HG03565 (cell line): ENCODE measurements around the gene UMAD1.

Experiments used
- ATAC-seq: cut with Tn5 transposase; IDR thresholded peaks from one replicate; pipeline ENCODE4 v1.9.1; 2021; ENCODE audit warnings: mild to moderate bottlenecking, moderate library complexity; ENCODE audit not compliant: unreplicated experiment

UMAD1 gene

DNA sequence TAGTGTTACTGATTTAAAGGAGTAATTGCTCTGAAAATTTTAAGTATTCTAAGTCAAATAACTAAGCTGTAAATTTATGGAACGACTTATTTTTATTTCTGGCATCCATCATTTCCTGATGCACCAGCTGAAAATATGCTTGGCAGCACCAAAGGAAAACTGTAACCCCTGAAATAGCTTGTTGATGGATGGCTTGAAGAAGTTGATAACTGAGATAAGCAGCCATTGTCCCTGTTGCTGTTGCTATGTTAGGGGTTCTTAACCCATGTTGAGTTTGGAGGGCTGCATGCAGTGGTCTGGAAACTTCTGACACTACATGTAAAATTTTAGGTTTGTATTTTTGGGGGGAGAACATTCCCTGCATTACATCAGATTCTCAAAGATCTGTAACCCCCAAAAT is 47.2 kb downstream of the UMAD1 start:
- ATAC-seq: no peak

GRCh38 chr7:7688310-7688709 is 47.8 kb downstream of the UMAD1 start:
- no peak for ATAC-seq

DNA sequence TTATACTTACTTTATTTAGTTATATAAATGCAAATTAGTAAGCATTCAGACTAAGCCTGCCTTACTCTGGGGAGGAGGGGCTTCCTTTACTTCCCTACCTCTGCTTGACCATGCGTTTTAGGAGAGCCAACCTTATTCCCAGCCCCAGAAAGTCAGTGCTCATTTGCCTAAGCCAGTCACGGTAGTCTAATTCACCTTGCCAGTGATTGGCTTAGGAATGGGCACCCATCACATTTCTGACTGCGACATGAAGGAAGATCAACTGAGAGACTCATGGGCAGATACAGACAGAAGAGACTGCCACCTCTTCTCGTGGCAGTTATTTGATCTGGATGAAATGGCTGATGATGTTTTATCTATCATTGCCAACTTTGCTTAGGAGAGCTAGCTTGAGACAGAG is 48.4 kb downstream of the UMAD1 start:
- no peak for ATAC-seq

DNA sequence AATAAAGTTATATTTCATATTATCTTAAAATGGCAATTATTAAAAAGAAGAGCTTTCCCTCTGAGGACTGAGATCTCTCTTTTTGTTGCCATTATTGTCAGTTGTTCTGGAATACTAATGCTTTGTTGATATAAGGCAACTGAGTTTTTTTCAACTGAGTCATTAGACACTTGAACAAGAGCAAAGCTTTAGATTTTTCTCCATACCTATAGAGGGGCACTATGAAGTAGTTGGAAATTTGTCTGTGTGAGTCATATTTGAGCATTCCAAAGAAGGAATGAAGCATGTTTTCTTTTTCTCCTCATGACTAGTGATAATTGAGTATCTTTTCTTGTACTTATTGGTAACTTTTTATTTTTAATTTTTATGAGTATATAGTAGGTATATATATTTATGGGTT is 53.3 kb downstream of the UMAD1 start:
- ATAC-seq: no peak

DNA sequence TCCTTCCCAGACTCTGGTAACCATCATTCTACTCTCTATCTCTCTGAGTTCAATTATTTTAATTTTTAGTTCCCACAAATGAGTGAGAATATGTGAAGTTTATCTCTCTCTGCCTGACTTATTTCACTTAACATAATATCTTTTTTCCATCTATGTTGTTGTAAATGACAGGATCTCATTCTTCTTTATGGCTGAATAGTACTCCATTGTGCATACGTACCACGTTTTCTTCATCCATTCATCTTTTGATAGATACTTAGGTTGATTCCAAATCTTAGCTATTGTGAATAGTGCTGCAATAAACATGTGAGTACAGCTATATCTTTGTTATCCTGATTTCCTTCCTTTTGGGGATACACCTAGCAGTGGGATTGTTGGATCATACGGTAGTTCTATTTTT is 54.0 kb downstream of the UMAD1 start:
- no peak for ATAC-seq

- no peak for ATAC-seq
Measured at GRCh38 chr7:7695111-7695817, 54.7 kb downstream of the UMAD1 start.

GRCh38 chr7:7696458-7697119 is 56.0 kb downstream of the UMAD1 start:
- no peak for ATAC-seq

- ATAC-seq: no peak
Measured at GRCh38 chr7:7698930-7699329, 58.4 kb downstream of the UMAD1 start.

- no peak for ATAC-seq
Measured at GRCh38 chr7:7699380-7699779, 58.8 kb downstream of the UMAD1 start.

- no peak for ATAC-seq
Measured at GRCh38 chr7:7699970-7700369, 59.4 kb downstream of the UMAD1 start.

DNA sequence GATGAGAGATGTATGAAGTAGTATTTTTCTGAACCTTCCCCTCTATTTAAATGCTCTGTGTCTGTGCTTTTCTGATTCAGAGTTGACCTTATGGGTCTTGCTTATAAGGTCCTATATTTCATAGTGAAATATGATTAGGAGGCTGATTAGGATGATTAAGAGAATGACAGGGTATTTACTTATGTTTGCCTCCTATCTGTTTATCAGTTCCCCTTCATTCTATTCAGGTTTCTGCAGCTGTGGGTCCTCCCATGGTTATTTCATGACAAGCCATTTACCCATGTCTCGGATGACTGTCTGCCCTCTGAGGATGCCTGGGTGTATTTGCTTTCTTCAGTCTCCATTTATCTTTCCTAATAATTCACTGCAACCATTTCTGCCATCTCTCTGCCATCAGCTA is 61.0 kb downstream of the UMAD1 start:
- ATAC-seq: no peak

GRCh38 chr7:7702826-7703225 is 62.3 kb downstream of the UMAD1 start:
- no peak for ATAC-seq

DNA sequence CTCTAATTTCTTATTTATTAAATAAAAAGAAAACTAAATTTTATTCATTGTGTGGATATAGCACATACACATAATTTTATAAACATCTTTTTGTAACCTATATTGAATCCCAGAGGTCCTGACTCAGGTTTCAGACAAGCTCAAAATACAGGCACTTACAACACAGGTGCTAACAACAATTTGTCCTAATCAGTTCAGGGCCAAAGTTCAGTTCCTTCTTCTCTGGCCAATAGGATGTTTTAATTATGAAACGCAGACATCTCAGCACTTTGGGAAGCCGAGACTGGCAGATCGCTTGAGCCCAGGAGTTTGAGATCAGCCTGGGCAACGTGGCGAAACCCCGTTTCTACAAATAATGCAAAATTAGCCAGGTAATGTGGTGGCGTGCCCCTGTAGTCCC is 62.9 kb downstream of the UMAD1 start:
- no peak for ATAC-seq

GRCh38 chr7:7704867-7705266 is 64.3 kb downstream of the UMAD1 start:
- ATAC-seq: no peak

- no peak for ATAC-seq
Measured at GRCh38 chr7:7705318-7705717, 64.8 kb downstream of the UMAD1 start.

GRCh38 chr7:7706101-7706511 is 65.6 kb downstream of the UMAD1 start:
- no peak for ATAC-seq

DNA sequence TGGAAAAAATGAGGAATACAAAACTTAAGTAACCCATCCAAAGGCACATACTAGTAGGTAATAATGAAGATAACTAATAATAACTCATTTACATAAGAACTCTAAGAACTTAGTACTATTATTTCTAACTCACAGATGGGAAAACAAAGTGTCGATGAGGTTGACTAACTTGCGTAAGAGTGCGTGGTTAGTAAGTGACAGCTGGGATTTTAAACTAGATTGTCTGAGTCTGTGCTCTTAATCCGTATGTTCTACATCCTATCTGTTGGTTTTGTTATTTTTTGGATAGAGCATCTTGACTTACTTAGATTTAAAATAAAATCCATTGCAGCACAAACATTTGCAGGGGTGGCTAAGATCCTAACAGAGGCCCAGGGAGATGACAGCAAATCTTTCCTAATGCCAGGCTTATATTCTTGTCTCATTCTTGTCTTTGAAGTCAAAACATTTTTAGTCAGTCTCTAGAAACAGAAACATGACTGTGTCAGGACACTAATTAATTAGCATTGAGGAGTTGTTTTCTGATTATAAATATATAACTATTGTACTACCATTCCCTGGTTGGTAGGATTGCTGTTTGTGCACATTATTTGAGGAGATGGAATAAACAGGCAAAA is 66.1 kb downstream of the UMAD1 start:
- ATAC-seq: no peak

DNA sequence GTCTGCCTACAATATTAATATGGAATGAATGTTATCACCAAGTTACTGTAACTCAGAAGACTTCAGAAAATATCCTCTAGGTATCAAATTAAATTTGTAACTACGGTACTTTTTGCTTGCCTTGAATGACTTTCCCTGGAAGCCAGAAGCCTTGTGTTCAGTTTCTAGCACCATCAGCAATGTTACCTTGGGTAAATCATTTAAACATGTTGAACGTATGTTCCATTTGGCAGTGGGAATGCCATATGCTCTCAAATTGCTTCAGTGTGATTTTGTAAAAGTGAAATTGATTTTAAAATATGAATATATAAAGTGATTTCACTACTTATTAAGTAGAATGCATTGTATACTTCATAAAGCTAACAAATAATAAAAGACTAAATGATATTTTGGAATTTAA is 66.7 kb downstream of the UMAD1 start:
- no peak for ATAC-seq

DNA sequence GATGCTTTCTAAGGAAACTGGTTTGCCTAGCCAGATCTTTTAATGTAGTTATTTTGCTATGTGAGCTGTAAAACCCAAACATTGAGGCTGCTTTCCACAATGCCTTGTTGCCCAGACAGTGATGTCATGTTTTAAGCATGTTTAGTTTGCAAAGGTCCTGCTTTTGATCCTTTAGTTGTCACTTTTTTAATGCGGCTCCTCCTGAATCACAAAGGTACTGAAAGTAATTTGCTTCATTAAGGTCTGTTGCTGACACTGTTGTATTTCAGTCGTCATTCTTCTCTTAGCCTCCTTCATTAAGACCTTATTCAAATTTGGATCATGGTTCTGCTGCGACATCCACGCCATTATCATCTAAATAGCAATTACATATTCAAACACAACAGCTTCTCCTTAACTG is 67.3 kb downstream of the UMAD1 start:
- ATAC-seq: no peak

GRCh38 chr7:7709291-7709690 is 68.7 kb downstream of the UMAD1 start:
- ATAC-seq: no peak

DNA sequence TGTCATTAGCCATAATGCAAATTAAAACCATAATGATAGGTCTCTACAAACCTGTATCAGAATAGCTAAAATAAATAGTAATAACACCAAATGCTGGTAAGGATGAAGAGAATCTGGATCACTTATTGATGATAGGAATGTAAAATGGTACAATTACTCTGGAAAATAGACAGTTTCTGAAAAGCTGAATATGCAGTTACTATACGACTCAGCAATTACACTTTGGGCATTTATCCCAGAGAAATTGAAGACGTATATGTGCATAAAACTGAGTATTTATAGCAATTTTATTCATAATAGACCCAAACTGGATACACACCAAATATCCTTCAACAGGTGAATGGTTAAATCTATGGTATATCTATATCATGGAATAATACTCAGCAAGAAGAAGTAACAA is 69.9 kb downstream of the UMAD1 start:
- no peak for ATAC-seq

DNA sequence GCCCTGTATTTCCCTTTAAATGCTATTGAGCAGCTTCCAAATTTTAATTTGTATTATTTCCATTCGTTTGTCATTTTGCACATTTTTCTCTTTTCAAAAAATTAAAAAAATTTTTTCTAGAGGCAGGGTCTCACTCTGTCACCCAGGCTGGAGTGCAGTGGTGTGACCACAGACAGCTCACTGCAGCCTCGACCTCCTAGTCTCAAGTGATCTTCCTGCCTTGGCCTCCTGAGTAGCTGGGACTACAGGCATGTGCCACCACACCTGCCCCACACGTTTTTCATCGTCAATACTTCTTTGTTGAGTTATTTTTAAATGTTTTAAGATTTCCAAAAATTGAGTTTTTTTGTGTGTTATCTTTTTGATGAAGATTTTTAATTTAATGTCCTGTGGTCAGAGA is 73.2 kb downstream of the UMAD1 start:
- ATAC-seq: no peak
